Hepatocyte (in vitro differentiated cells): ENCODE data around the gene HOPX. TPM values are rescaled to one million over a fixed set of nuclear protein-coding genes. Genes with fewer than 3 reads are reported as not detected.
"Not testable (repeated sequence)": the region's sequence is repeated elsewhere in the genome, so short reads cannot be mapped to it uniquely, and the experiment has no call there.

Experiments used
- DNase-seq: peaks from one replicate; pipeline ENCODE4 v3.0.0-alpha.2; 2016; ENCODE audit warnings: low spot score
- H2AFZ ChIP-seq: fragments of 200-600 bp; sonication (generic); 2 replicates; pipeline ENCODE4 v1.6.0; 2016; ENCODE audit warnings: antibody characterized with exemption, mild to moderate bottlenecking
- H3K27ac ChIP-seq: fragments of 200-600 bp; sonication (generic); 2 replicates; pipeline ENCODE4 v1.5.1; 2016; ENCODE audit warnings: mild to moderate bottlenecking
- H3K27me3 ChIP-seq: fragments of 200-600 bp; sonication (generic); 2 replicates; pipeline ENCODE4 v1.6.1; 2016
- H3K36me3 ChIP-seq: fragments of 200-600 bp; sonication (generic); replicated peaks from 2 replicates; pipeline ENCODE4 v1.5.1; 2016; ENCODE audit warnings: low read depth; ENCODE audit not compliant: insufficient read depth
- H3K4me1 ChIP-seq: fragments of 200-600 bp; sonication (generic); 2 replicates; pipeline ENCODE4 v1.5.1; 2016; ENCODE audit warnings: mild to moderate bottlenecking, moderate library complexity; ENCODE audit not compliant: insufficient read depth
- H3K4me2 ChIP-seq: fragments of 200-600 bp; sonication (generic); 2 replicates; pipeline ENCODE4 v1.6.0; 2016
- H3K4me3 ChIP-seq: fragments of 200-600 bp; sonication (generic); 2 replicates; pipeline ENCODE4 v1.5.1; 2016; ENCODE audit warnings: mild to moderate bottlenecking
- H3K79me2 ChIP-seq: fragments of 200-600 bp; sonication (generic); 2 replicates; pipeline ENCODE4 v1.6.0; 2017; ENCODE audit warnings: mild to moderate bottlenecking
- H3K9me2 ChIP-seq: fragments of 200-600 bp; sonication (generic); replicated peaks from 2 replicates; pipeline ENCODE4 v1.6.0; 2017; ENCODE audit warnings: mild to moderate bottlenecking; ENCODE audit not compliant: insufficient read depth
- H3K9me3 ChIP-seq: fragments of 200-600 bp; sonication (generic); 2 replicates; pipeline ENCODE4 v1.5.1; 2016; ENCODE audit warnings: low read depth, mild to moderate bottlenecking
- H4K20me1 ChIP-seq: fragments of 200-600 bp; sonication (generic); 2 replicates; pipeline ENCODE4 v1.6.0; 2016; ENCODE audit warnings: mild to moderate bottlenecking; ENCODE audit not compliant: insufficient read depth, poor library complexity, severe bottlenecking
- CTCF ChIP-seq: fragments of 200-600 bp; sonication (generic); IDR thresholded peaks from 2 replicates; pipeline ENCODE4 v1.5.1; 2016; ENCODE audit warnings: antibody characterized with exemption, mild to moderate bottlenecking; ENCODE audit not compliant: poor library complexity
- EZH2 ChIP-seq: fragments of 200-600 bp; sonication (generic); IDR thresholded peaks from 2 replicates; pipeline ENCODE4 v1.6.1; 2016; ENCODE audit warnings: antibody characterized with exemption, mild to moderate bottlenecking, borderline replicate concordance
- EZH2phosphoT487 ChIP-seq: fragments of 200-600 bp; sonication (generic); IDR thresholded peaks from one replicate; pipeline ENCODE4 v1.6.1; 2018; ENCODE audit warnings: antibody characterized with exemption, mild to moderate bottlenecking, low read depth, moderate library complexity; ENCODE audit not compliant: unreplicated experiment, severe bottlenecking
- WGBS: methylation state at CpG from one replicate; pipeline ENCODE4 v1.1.6; 2016; ENCODE audit warnings: low lambda C conversion rate; ENCODE audit errors: missing lambda C conversion rate; 5-methylcytosine and 5-hydroxymethylcytosine counted together
- polyA plus RNA-seq: library from polyadenylated mRNA; unstranded; fragments of >200 nt; fragmentation: Nextera tagmentation; extraction: Ambion mirVana; gene quantifications from 2 replicates; pipeline ENCODE4 v1.2.1, GENCODE V29; 2016
- total RNA-seq: library from RNA; depleted of rRNA; stranded (reverse); fragments of >200 nt; gene quantifications from 2 replicates; pipeline ENCODE4 v1.2.3, GENCODE V29; 2014

HOPX gene
- total and polyA plus RNA-seq, 2 experiments from 2014 or later: 11.7 to 17.7 TPM

GRCh38 chr4:56607926-56608325, 73.2 kb downstream of the HOPX start:
- DNase-seq: no peak
- Histone ChIP-seq H3K4me3 (no peak overlapping the region), H3K27ac (no peak overlapping the region), H3K9me2 (no peaks in the 10 kb centered on the region), H3K9me3 (no peaks in the 10 kb centered on the region), H3K4me2 (no peak overlapping the region), H3K79me2 (no peaks in the 10 kb centered on the region), H4K20me1 (no peaks in the 10 kb centered on the region), H3K36me3 (no peaks in the 10 kb centered on the region), H3K4me1 (no peaks in the 10 kb centered on the region), H3K27me3 (peaks cover 4% of the 10 kb centered on the region), H2AFZ (no peak overlapping the region)
- TF ChIP-seq EZH2 (no peak), CTCF (no peak), EZH2phosphoT487 (no peak)

GRCh38 chr4:56606385-56606784, 74.7 kb downstream of the HOPX start:
- no peak for TF ChIP-seq EZH2
- DNase-seq: no peak
- H4K20me1 ChIP-seq: no peaks in the 10 kb centered on the region
- H3K4me1 ChIP-seq: no peaks in the 10 kb centered on the region
- 40% methylated on average over 3 of the region's 3 CpGs for WGBS
- no peaks in the 10 kb centered on the region for H3K9me3 ChIP-seq
- no peaks in the 10 kb centered on the region for H3K79me2 ChIP-seq
- no peaks in the 10 kb centered on the region for H3K36me3 ChIP-seq
- no peak overlapping the region for H3K4me2 ChIP-seq
- peaks cover 4% of the 10 kb centered on the region for H3K27me3 ChIP-seq
- H2AFZ ChIP-seq: no peak overlapping the region
- H3K27ac ChIP-seq: no peak overlapping the region
- no peaks in the 10 kb centered on the region for H3K9me2 ChIP-seq
- no peak overlapping the region for H3K4me3 ChIP-seq

GRCh38 chr4:56605464-56605863, 75.6 kb downstream of the HOPX start:
- H3K4me2 ChIP-seq: not testable (repeated sequence)

GRCh38 chr4:56603297-56603696, 77.8 kb downstream of the HOPX start:
- Histone ChIP-seq H2AFZ (no peak overlapping the region), H3K27me3 (peaks cover 4% of the 10 kb centered on the region), H3K4me1 (no peaks in the 10 kb centered on the region), H4K20me1 (no peaks in the 10 kb centered on the region), H3K9me3 (no peaks in the 10 kb centered on the region), H3K9me2 (no peaks in the 10 kb centered on the region), H3K27ac (no peak overlapping the region), H3K36me3 (no peaks in the 10 kb centered on the region), H3K4me3 (no peak overlapping the region), H3K79me2 (no peaks in the 10 kb centered on the region), H3K4me2 (no peak overlapping the region)
- TF ChIP-seq EZH2phosphoT487 (no peak), CTCF (no peak), EZH2 (no peak)
- DNase-seq: no peak
- 75% methylated on average over 3 of the region's 3 CpGs for WGBS

More at GRCh38 chr4:56605464-56605863, 75.6 kb downstream of the HOPX start:
- peak; percentile 17 for DNase-seq
- not testable (repeated sequence) for H3K4me1 ChIP-seq, H3K79me2 ChIP-seq, H3K27me3 ChIP-seq, H2AFZ ChIP-seq, H3K9me3 ChIP-seq, H4K20me1 ChIP-seq, H3K9me2 ChIP-seq, H3K4me3 ChIP-seq, H3K36me3 ChIP-seq, H3K27ac ChIP-seq
- WGBS: 3% methylated on average over 4 of the region's 4 CpGs

Other genes with a start within 250 kb of the HOPX start
- gene PPAT, start 245.7 kb downstream of the HOPX start, total RNA-seq: 17.1 and 21.0 TPM in 2 replicates
- gene PPAT, start 245.7 kb downstream of the HOPX start, polyA plus RNA-seq: 7.6 and 8.0 TPM in 2 replicates
- gene PAICS, start 245.0 kb downstream of the HOPX start, total RNA-seq: 56.5 and 68.6 TPM in 2 replicates
- gene PAICS, start 245.0 kb downstream of the HOPX start, polyA plus RNA-seq: 58.0 and 58.2 TPM in 2 replicates
- 58.8 and 59.8 TPM in 2 replicates for gene SRP72, start 213.7 kb downstream of the HOPX start, total RNA-seq
- 74.9 and 79.4 TPM in 2 replicates for gene SRP72, start 213.7 kb downstream of the HOPX start, polyA plus RNA-seq
- 1.4 TPM in 1 of 2 replicates, not detected in the other for gene ARL9, start 175.5 kb downstream of the HOPX start, total RNA-seq
- 0.15 and 0.85 TPM in 2 replicates for gene ARL9, start 175.5 kb downstream of the HOPX start, polyA plus RNA-seq
- gene SPINK2, start 140.4 kb upstream of the HOPX start, total RNA-seq: not detected in 2 replicates
- 0.77 TPM in 1 of 2 replicates, not detected in the other for gene SPINK2, start 140.4 kb upstream of the HOPX start, polyA plus RNA-seq
- 47.5 and 50.5 TPM in 2 replicates for gene REST, start 226.6 kb upstream of the HOPX start, total RNA-seq
- gene REST, start 226.6 kb upstream of the HOPX start, polyA plus RNA-seq: 62.7 and 64.0 TPM in 2 replicates